Measurements from ENCODE around the gene NPIPB6.

GRCh38 chr16:28294201-28294600 lies 69.1 kb downstream of the NPIPB6 start:
- TF ChIP-seq CTCF (IDR thresholded peaks at IDR 0.05) (no peak), POLR2A (IDR thresholded peaks at IDR 0.05) (no peak)
